IMR-90 (cell line): ENCODE measurements around the gene MRPL34. TPM values are rescaled to one million over a fixed set of nuclear protein-coding genes. Genes with fewer than 3 reads are reported as not detected.

ENCODE experiments used
- ATAC-seq: fragments of 200-7000 bp; cut with Tn5 transposase; 2 replicates; pipeline ENCODE4 v1.9.1; 2020; ENCODE audit warnings: low read depth, mild to moderate bottlenecking, moderate library complexity
- BruUV-seq: library from RNA; stranded (reverse); fragments of 400-500 nt; replicated peaks from 2 replicates; lab custom pipeline; 2021; lab: Mats Ljungman, UMichigan
- CTCF ChIA-PET: fragments of 300-600 bp; formaldehyde crosslinking; extraction: SDS; loops from one replicate; lab custom pipeline; 2021; ENCODE audit warnings: antibody characterized with exemption; lab: Yijun Ruan, JAX
- POLR2A ChIA-PET: fragments of 300-600 bp; sonication (Branson Sonifier 250); formaldehyde crosslinking; loops from one replicate; lab custom pipeline; 2022; ENCODE audit warnings: antibody characterized with exemption; ENCODE audit not compliant: unreplicated experiment; lab: Charles Lee
- DNase-seq: peaks from one replicate; pipeline ENCODE4 v3.0.0; 2013
- H2AFZ ChIP-seq: replicated peaks from 2 replicates; pipeline ENCODE3; 2013; ENCODE audit warnings: low read length, mild to moderate bottlenecking; ENCODE audit not compliant: poor library complexity
- H2AK5ac ChIP-seq: 2 replicates; pipeline ENCODE4 v1.6.1; 2013; ENCODE audit warnings: low read depth, low read length, inconsistent platforms
- H2AK9ac ChIP-seq: replicated peaks from 2 replicates; pipeline ENCODE3; 2013; ENCODE audit warnings: mild to moderate bottlenecking, low read depth, low read length, moderate library complexity; ENCODE audit not compliant: poor library complexity
- H2BK120ac ChIP-seq: 2 replicates; pipeline ENCODE4 v1.6.1; 2013; ENCODE audit warnings: low read depth, low read length, inconsistent platforms
- H2BK15ac ChIP-seq: 3 replicates; pipeline ENCODE4 v1.6.1; 2013; ENCODE audit warnings: low read depth, low read length, inconsistent platforms
- H2BK20ac ChIP-seq: 2 replicates; pipeline ENCODE4 v1.6.1; 2013; ENCODE audit warnings: low read depth, mild to moderate bottlenecking, inconsistent platforms, low read length, moderate library complexity
- H2BK5ac ChIP-seq: 2 replicates; pipeline ENCODE4 v1.6.1; 2013; ENCODE audit warnings: mild to moderate bottlenecking, low read depth, low read length, inconsistent platforms; ENCODE audit not compliant: poor library complexity, severe bottlenecking
- H3K14ac ChIP-seq: replicated peaks from 2 replicates; pipeline ENCODE4 v1.6.1; 2013; ENCODE audit warnings: low read depth, low read length, inconsistent platforms
- H3K18ac ChIP-seq: 2 replicates; pipeline ENCODE4 v1.6.1; 2013; ENCODE audit warnings: low read depth, low read length, control low read depth
- H3K23ac ChIP-seq: 2 replicates; pipeline ENCODE4 v1.6.1; 2013; ENCODE audit warnings: low read depth, low read length, inconsistent platforms
- H3K27ac ChIP-seq: 2 replicates; pipeline ENCODE4 v1.5.1; 2013; ENCODE audit warnings: mild to moderate bottlenecking, control low read depth, low read length; ENCODE audit not compliant: insufficient read depth
- H3K27me3 ChIP-seq: 2 replicates; pipeline ENCODE4 v1.6.1; 2013; ENCODE audit warnings: low read length; ENCODE audit not compliant: control insufficient read depth, insufficient read depth
- H3K36me3 ChIP-seq: 2 replicates; pipeline ENCODE4 v1.6.1; 2013; ENCODE audit warnings: low read length, mixed read lengths; ENCODE audit not compliant: control insufficient read depth, insufficient read depth
- H3K4ac ChIP-seq: 2 replicates; pipeline ENCODE4 v1.6.1; 2013; ENCODE audit warnings: low read depth, low read length, inconsistent platforms
- H3K4me1 ChIP-seq: 2 replicates; pipeline ENCODE4 v1.6.1; 2013; ENCODE audit warnings: low read length, mixed read lengths; ENCODE audit not compliant: control insufficient read depth, insufficient read depth
- H3K4me2 ChIP-seq: 2 replicates; pipeline ENCODE4 v1.6.1; 2013; ENCODE audit warnings: low read depth, mild to moderate bottlenecking, control low read depth, low read length, moderate library complexity
- H3K4me3 ChIP-seq: 2 replicates; pipeline ENCODE4 v1.5.1; 2013; ENCODE audit warnings: low read depth, mild to moderate bottlenecking, control low read depth, low read length, moderate library complexity; ENCODE audit not compliant: insufficient read depth
- H3K56ac ChIP-seq: 2 replicates; pipeline ENCODE4 v1.6.1; 2013; ENCODE audit warnings: low read length, inconsistent platforms; ENCODE audit not compliant: insufficient read depth; ENCODE audit errors: extremely low read depth
- H3K79me1 ChIP-seq, 2 experiments: 2 replicates each; pipeline ENCODE4 v1.6.1; 2013; ENCODE audit warnings: low read length in 2 of 2, inconsistent platforms in 1 of 2, low read depth in 1 of 2
- H3K9ac ChIP-seq: 2 replicates; pipeline ENCODE4 v1.6.1; 2013; ENCODE audit warnings: low read depth, low read length, control low read depth
- H3K9me1 ChIP-seq: 2 replicates; pipeline ENCODE4 v1.6.1; 2013; ENCODE audit warnings: low read length, inconsistent platforms; ENCODE audit not compliant: insufficient read depth
- H3K9me3 ChIP-seq: 2 replicates; pipeline ENCODE4 v1.6.1; 2013; ENCODE audit warnings: low read length; ENCODE audit not compliant: control insufficient read depth, insufficient read depth
- H4K20me1 ChIP-seq: 2 replicates; pipeline ENCODE4 v1.6.1; 2013; ENCODE audit warnings: low read length, inconsistent platforms; ENCODE audit not compliant: insufficient read depth
- H4K5ac ChIP-seq: 2 replicates; pipeline ENCODE4 v1.6.1; 2013; ENCODE audit warnings: mild to moderate bottlenecking, low read depth, low read length, control low read depth
- H4K8ac ChIP-seq, 2 experiments: 2 replicates each; pipeline ENCODE4 v1.6.1; 2013; ENCODE audit warnings: low read depth in 2 of 2, low read length in 2 of 2, control low read depth in 1 of 2, inconsistent platforms in 1 of 2
- H4K91ac ChIP-seq: 2 replicates; pipeline ENCODE4 v1.6.1; 2013; ENCODE audit warnings: low read depth, low read length, inconsistent platforms; ENCODE audit not compliant: insufficient read depth
- CEBPB ChIP-seq: IDR thresholded peaks from 2 replicates; pipeline ENCODE4 v1.6.1; 2012; ENCODE audit warnings: low read depth, low read length, improper control_type of control experiment
- MAZ ChIP-seq: IDR thresholded peaks from 2 replicates; pipeline ENCODE4 v1.6.1; 2012; ENCODE audit warnings: low read depth, mild to moderate bottlenecking, low read length, improper control_type of control experiment, moderate library complexity, borderline replicate concordance
- RFX5 ChIP-seq: IDR thresholded peaks from 2 replicates; pipeline ENCODE4 v1.8.0; 2012; ENCODE audit warnings: low read depth, mild to moderate bottlenecking, low read length, moderate library complexity
- SMC3 ChIP-seq: fragments of 150-350 bp; IDR thresholded peaks from 2 replicates; pipeline ENCODE4 v1.6.1; 2016; ENCODE audit warnings: low read depth, mild to moderate bottlenecking, antibody characterized with exemption, low read length, moderate library complexity
- WGBS, 2 experiments: methylation state at CpG; one replicate each; pipeline versions ENCODE4 v1.1.5 to v1.1.7; 2013; ENCODE audit warnings: missing lambda C conversion rate in 2 of 2; ENCODE audit not compliant: insufficient read length in 1 of 2; ENCODE audit errors: extremely low coverage in 2 of 2; 5-methylcytosine and 5-hydroxymethylcytosine counted together
- dilution Hi-C: fragments of 300-500 bp; cut with HindIII; formaldehyde crosslinking; loops from one replicate; pipeline ENCODE4 v1.14.3; 2018; ENCODE audit warnings: low sequenced_read_pairs; ENCODE audit not compliant: unreplicated experiment
- in situ Hi-C: fragments of 300-500 bp; cut with MboI; formaldehyde crosslinking; loops from 3 replicates; pipeline ENCODE4 v1.14.3; 2019; ENCODE audit warnings: low sequenced_read_pairs, inconsistent platforms, mixed read lengths
- intact Hi-C: fragments of 100-400 bp; cut with micrococcal nuclease; formaldehyde crosslinking; loops from 2 replicates; pipeline ENCODE4 v1.10.0; 2022
- polyA plus RNA-seq, 3 experiments: library from polyadenylated mRNA; depleted of rRNA; stranded (reverse); fragments of >200 nt; gene quantifications; 2 replicates each; pipeline ENCODE4 v1.2.3, GENCODE V29; 2012; ENCODE audit warnings: low replicate concordance in 1 of 3
- total RNA-seq: library from RNA; depleted of rRNA; stranded (reverse); fragments of >200 nt; gene quantifications from 2 replicates; pipeline ENCODE4 v1.2.3, GENCODE V29; 2012

The MRPL34 gene
- total and polyA plus RNA-seq, 2 of the 4 experiments (the other 2 are of a cell fraction): 7.3 to 37.0 TPM

DNA sequence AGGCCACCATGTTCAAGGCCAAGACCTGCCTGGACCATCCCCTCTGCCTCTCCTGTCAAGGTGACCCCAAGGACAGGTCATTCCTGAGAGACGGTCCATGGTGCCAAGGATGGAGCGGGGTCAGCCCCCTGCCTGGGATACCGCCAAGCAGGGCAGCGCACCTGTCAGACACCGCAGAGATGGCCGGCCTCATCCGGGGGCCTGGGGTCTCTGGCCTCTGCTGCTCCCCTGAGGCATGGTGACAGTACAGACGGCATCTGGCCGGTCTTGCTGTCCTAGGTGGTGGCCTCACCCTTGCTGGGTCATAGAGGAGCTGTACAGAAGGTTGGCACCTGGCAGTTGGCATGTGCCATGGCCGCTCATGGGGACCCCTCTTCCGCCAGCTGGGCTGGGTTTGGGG is 14.8 kb downstream of the MRPL34 start:
- no peak overlapping the region for H2BK15ac ChIP-seq
- H3K56ac ChIP-seq: no peak overlapping the region
- POLR2A ChIA-PET: no interaction called here
- WGBS, 2 experiments: 78% methylated on average over 8 of the region's 11 CpGs; no CpG with 5 or more reads in 1 of the 2 experiments
- H2BK5ac ChIP-seq: no peak overlapping the region
- TF ChIP-seq SMC3 (no peak), RFX5 (no peak), MAZ (no peak), CEBPB (no peak)
- no peak overlapping the region for H3K27ac ChIP-seq
- no peak for DNase-seq
- H4K20me1 ChIP-seq: peaks cover 8% of the 10 kb centered on the region; the same call in 1 of the 2 replicates
- no peak overlapping the region for H3K9ac ChIP-seq
- H3K18ac ChIP-seq: no peak overlapping the region
- no peak overlapping the region for H2AK9ac ChIP-seq
- peaks cover 50% of the 10 kb centered on the region for H3K36me3 ChIP-seq
- H3K14ac ChIP-seq: no peak overlapping the region
- no peak overlapping the region for H2AFZ ChIP-seq
- dilution Hi-C loops (no loop called here), intact Hi-C loops (no loop called here), in situ Hi-C loops (no loop called here)
- no peak overlapping the region for H3K4me3 ChIP-seq
- no peaks in the 10 kb centered on the region for H3K27me3 ChIP-seq
- no peaks in the 10 kb centered on the region for H3K4me1 ChIP-seq
- no peak overlapping the region for H4K91ac ChIP-seq
- H4K8ac ChIP-seq: no peak overlapping the region
- H3K79me1 ChIP-seq: peaks cover 6 to 16% of the 10 kb centered on the region in 2 experiments
- H3K9me3 ChIP-seq: no peaks in the 10 kb centered on the region
- H3K23ac ChIP-seq: no peak overlapping the region
- no peak for ATAC-seq
- H2BK120ac ChIP-seq: no peak overlapping the region
- no TSS peak for BruUV-seq
- CTCF ChIA-PET: no interaction called here
- H2AK5ac ChIP-seq: no peak overlapping the region
- H3K9me1 ChIP-seq: no peaks in the 10 kb centered on the region
- H4K5ac ChIP-seq: no peak overlapping the region
- H3K4ac ChIP-seq: no peak overlapping the region
- H2BK20ac ChIP-seq: no peak overlapping the region
- H3K4me2 ChIP-seq: no peak overlapping the region
